OCI-LY1 (cell line): ENCODE data around the gene MED14.

Experiments
- EZH2 ChIP-seq: fragments of 200-600 bp; sonication (generic), shearing (Covaris generic); IDR thresholded peaks from 2 replicates; pipeline ENCODE4 v1.8.0; 2017; ENCODE audit warnings: borderline replicate concordance, mixed run types, mild to moderate bottlenecking, antibody characterized with exemption, low read length, moderate library complexity, mixed read lengths
- TF ChIP-seq, protein P1 (sequence below): fragments of 200-600 bp; sonication (generic), shearing (Covaris generic); IDR thresholded peaks from 2 replicates; pipeline ENCODE4 v1.5.1; 2017; ENCODE audit warnings: mild to moderate bottlenecking, antibody characterized with exemption, low read length, moderate library complexity, mixed read lengths

DNA sequence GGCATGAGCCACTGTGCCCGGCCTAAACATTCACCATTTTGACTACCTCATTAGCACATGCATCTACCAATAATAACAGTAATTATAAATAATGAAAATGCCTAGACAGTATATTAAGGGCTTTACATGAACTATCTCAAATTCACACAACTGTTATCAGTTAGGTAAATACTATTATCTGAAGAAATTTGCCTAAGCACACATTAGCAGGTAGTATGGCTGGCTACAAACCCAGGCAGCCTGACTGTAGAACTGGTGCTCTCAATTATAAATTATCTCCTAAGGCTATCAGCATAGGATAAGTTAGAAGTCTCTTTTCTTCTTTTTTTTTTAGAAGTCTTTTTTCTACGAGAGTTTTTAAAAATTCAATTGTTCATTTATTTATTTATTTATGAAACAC, 73.9 kb downstream of the MED14 start:
- TF ChIP-seq, protein P1, sequence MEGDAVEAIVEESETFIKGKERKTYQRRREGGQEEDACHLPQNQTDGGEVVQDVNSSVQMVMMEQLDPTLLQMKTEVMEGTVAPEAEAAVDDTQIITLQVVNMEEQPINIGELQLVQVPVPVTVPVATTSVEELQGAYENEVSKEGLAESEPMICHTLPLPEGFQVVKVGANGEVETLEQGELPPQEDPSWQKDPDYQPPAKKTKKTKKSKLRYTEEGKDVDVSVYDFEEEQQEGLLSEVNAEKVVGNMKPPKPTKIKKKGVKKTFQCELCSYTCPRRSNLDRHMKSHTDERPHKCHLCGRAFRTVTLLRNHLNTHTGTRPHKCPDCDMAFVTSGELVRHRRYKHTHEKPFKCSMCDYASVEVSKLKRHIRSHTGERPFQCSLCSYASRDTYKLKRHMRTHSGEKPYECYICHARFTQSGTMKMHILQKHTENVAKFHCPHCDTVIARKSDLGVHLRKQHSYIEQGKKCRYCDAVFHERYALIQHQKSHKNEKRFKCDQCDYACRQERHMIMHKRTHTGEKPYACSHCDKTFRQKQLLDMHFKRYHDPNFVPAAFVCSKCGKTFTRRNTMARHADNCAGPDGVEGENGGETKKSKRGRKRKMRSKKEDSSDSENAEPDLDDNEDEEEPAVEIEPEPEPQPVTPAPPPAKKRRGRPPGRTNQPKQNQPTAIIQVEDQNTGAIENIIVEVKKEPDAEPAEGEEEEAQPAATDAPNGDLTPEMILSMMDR = no peak
- TF ChIP-seq EZH2 = no peak
